Astrocyte (in vitro differentiated cells and primary cell): Measurements from ENCODE around the gene OR1Q1.

ENCODE experiments used
- CTCF ChIP-seq: IDR thresholded peaks from 2 replicates; pipeline ENCODE4 v1.5.1; 2011; ENCODE audit warnings: low read depth, mild to moderate bottlenecking, inconsistent platforms, low read length, moderate library complexity; ENCODE audit not compliant: insufficient read depth
- EZH2 ChIP-seq: IDR thresholded peaks from 2 replicates; pipeline ENCODE4 v1.6.1; 2012; ENCODE audit warnings: mild to moderate bottlenecking, low read length, inconsistent platforms; ENCODE audit not compliant: insufficient read depth

GRCh38 chr9:122656378-122656777 is 41.8 kb downstream of the OR1Q1 start:
- no peak for TF ChIP-seq CTCF
- no peak for TF ChIP-seq EZH2
